Uterus (tissue), 4 donors: ENCODE measurements around the gene CPZ. TPM values are rescaled to one million over a fixed set of nuclear protein-coding genes. Genes with fewer than 3 reads are reported as not detected.

Source experiments
- DNase-seq, 2 donors: peaks; one replicate each; pipeline ENCODE4 v3.0.0-alpha.2; 2019 to 2020
- H3K27ac ChIP-seq, 2 donors: fragments of 200-600 bp; sonication (generic); 1 replicate in 1 of 2; 2 replicates in 1 of 2; pipeline ENCODE4 v1.5.1; 2016 to 2018
- H3K27me3 ChIP-seq, 2 donors: fragments of 200-600 bp; sonication (generic); one replicate each; pipeline ENCODE4 v1.5.1; 2018 to 2019; ENCODE audit warnings: control low read depth in 1 of 2
- H3K36me3 ChIP-seq, 2 donors: fragments of 200-600 bp; sonication (generic); one replicate each; pipeline ENCODE4 v1.5.1; 2019; ENCODE audit warnings: control low read depth in 1 of 2
- H3K4me1 ChIP-seq, 2 donors: fragments of 200-600 bp; sonication (generic); one replicate each; pipeline ENCODE4 v1.5.1; 2018 to 2019; ENCODE audit warnings: control low read depth in 1 of 2
- H3K4me3 ChIP-seq, 2 donors: fragments of 200-600 bp; sonication (generic); 1 replicate in 1 of 2; 2 replicates in 1 of 2; pipeline ENCODE4 v1.5.1; 2018 to 2019; ENCODE audit warnings: mild to moderate bottlenecking in 1 of 2
- H3K9me3 ChIP-seq, 2 donors: fragments of 200-600 bp; sonication (generic); one replicate each; pipeline ENCODE4 v1.5.1; 2019; ENCODE audit warnings: control low read depth in 1 of 2
- POLR2A ChIP-seq, 2 donors: fragments of 450-650 bp; IDR thresholded peaks; one replicate each; pipeline ENCODE4 v1.6.1; 2016; ENCODE audit warnings: antibody characterized with exemption in 2 of 2, mild to moderate bottlenecking in 1 of 2, moderate library complexity in 1 of 2
- intact Hi-C: fragments of 100-400 bp; cut with DNase I; formaldehyde crosslinking; loops from one replicate; pipeline ENCODE4 v1.15.1; 2023; ENCODE audit warnings: low total_unique reads
- total RNA-seq, 4 donors: library from RNA; depleted of rRNA in 3 of 4; stranded (reverse); fragments of >200 nt in 3 of 4; gene quantifications; one replicate each; pipeline versions ENCODE4 v1.1.0 to v1.2.4, GENCODE V29; 2014 to 2023
- TF ChIP-seq, protein P1 (sequence below), 4 experiments: fragments of 200-600 bp in 2 of 4; fragments of 450-650 bp in 2 of 4; sonication (generic) in 2 of 4; IDR thresholded peaks; one replicate each; pipeline ENCODE4 v1.5.1; 2016 to 2019; ENCODE audit warnings: antibody characterized with exemption in 4 of 4, mild to moderate bottlenecking in 2 of 4, moderate library complexity in 1 of 4
- donor health status: DM: yes; HTN: yes; CAD: no.

CPZ gene
- total RNA-seq, 4 donors from 2014 or later = 0.29 to 45.8 (median 5.4) TPM

DNA sequence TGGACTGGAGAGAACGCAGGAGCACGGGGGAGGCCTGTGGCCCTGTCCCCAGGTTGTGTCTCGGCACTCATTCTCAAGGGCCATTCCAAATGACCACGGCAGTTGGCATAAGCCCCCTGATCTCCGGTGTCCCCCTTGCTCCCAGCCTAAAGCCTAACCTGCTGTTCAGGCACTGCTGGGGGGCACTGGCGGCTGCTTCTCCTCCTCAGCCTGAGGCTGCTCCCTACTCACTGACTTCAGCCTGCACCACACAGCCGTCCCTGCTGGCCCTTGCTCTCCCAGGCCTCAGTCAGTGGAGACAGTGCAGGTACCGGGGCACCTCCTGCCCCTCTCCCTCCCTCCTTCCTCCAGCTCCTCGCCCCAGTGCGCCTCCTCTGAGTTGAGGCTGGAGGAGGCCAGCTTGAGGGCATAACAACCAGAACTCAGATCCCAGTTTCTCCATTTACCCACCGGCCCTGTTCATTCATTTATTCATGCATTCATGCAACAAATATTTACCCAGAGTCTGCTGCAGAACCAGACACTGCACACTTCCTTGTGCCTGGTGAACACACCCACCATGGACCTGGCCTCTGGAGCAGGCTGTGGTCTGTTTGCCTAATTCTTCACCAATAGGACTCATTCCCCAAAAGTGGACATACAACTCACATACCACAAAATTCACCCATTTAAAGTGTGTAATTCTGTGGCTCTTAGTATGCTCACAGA is 65.0 kb downstream of the CPZ start:
- Histone ChIP-seq H3K9me3 (no peaks in the 10 kb centered on the region), H3K4me1 (no peaks in the 10 kb centered on the region), H3K4me3 (no peak overlapping the region), H3K27ac (no peak overlapping the region), H3K27me3 (no peaks in the 10 kb centered on the region), H3K36me3 (no peaks in the 10 kb centered on the region)
- intact Hi-C loops = no loop called here
- DNase-seq = no peak
- TF ChIP-seq, protein P1, sequence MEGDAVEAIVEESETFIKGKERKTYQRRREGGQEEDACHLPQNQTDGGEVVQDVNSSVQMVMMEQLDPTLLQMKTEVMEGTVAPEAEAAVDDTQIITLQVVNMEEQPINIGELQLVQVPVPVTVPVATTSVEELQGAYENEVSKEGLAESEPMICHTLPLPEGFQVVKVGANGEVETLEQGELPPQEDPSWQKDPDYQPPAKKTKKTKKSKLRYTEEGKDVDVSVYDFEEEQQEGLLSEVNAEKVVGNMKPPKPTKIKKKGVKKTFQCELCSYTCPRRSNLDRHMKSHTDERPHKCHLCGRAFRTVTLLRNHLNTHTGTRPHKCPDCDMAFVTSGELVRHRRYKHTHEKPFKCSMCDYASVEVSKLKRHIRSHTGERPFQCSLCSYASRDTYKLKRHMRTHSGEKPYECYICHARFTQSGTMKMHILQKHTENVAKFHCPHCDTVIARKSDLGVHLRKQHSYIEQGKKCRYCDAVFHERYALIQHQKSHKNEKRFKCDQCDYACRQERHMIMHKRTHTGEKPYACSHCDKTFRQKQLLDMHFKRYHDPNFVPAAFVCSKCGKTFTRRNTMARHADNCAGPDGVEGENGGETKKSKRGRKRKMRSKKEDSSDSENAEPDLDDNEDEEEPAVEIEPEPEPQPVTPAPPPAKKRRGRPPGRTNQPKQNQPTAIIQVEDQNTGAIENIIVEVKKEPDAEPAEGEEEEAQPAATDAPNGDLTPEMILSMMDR (IDR thresholded peaks at IDR 0.05) = no peak
- no peak for TF ChIP-seq POLR2A (IDR thresholded peaks at IDR 0.05)

GRCh38 chr4:8662776-8663175 is 70.2 kb downstream of the CPZ start:
- DNase-seq = no peak
- no peaks in the 10 kb centered on the region for H3K4me1 ChIP-seq
- intact Hi-C loops = no loop called here
- no peak overlapping the region for H3K4me3 ChIP-seq
- TF ChIP-seq, protein P1 (IDR thresholded peaks at IDR 0.05) = no peak
- no peak for TF ChIP-seq POLR2A (IDR thresholded peaks at IDR 0.05)
- no peaks in the 10 kb centered on the region for H3K9me3 ChIP-seq
- H3K27ac ChIP-seq = no peak overlapping the region
- H3K36me3 ChIP-seq = no peaks in the 10 kb centered on the region
- H3K27me3 ChIP-seq = no peaks in the 10 kb centered on the region

DNA sequence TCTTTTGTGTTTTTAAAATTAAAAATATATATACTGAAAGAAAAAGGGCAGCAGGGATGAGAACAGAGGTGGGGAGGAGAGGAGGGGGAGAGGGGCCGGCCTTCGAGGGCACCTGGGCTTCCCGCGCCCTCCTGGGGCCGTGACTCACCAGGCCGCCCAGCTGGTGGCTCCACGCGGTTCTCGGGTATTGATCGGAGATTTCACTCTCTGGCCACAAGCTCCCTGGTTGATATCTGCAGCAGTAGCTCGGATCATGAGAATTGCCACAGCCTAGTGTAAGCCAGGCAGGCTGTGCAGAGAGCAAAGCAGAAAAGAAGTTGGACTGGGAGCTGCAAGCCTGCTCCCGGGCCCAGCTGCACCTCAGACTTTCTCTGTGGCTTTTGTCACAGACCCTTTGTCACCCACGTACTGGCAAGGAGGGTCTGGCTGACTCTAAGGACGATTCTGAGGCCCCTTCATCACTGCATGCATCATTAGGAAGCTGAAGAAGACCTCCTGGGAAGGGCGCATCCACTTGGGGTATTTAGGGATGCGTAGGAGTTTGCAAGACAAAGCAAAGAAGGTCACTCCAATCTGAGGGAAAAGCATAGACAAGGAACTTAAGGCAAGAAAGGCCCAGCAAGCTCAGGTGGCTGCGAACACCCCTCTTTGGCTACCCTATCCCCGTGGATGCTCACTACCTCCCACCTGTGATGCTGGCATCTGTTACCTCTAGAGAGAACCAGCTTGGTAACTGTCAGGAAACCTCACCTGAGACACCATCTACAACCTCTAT is 71.7 kb downstream of the CPZ start:
- H3K4me3 ChIP-seq = no peak overlapping the region
- no peaks in the 10 kb centered on the region for H3K9me3 ChIP-seq
- TF ChIP-seq, protein P1 (IDR thresholded peaks at IDR 0.05) = no peak
- TF ChIP-seq POLR2A (IDR thresholded peaks at IDR 0.05) = no peak
- no peaks in the 10 kb centered on the region for H3K36me3 ChIP-seq
- intact Hi-C loops = no loop called here
- no peak for DNase-seq
- no peaks in the 10 kb centered on the region for H3K4me1 ChIP-seq
- no peak overlapping the region for H3K27ac ChIP-seq
- H3K27me3 ChIP-seq = peaks cover 0 to 6% of the 10 kb centered on the region in 2 donors

DNA sequence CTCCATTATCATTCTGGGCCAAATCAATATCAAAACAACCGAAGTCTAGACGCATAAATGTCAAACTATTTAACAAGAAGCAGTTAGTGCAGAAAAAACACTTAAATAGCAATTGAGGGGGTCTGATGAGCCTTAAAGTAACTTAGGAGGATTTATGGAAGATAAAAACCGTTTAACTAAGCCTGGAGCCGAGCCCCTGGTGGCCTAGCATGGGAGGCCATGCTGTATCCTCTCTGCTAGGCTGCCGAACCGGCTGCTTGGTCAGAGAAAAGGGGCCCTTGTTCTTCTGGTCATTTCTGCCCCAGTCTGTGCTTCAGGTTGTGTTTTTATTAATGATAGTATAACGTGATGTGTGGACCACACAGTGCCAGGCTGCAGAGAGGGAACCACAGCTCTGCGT is 72.4 kb downstream of the CPZ start:
- TF ChIP-seq, protein P1 (IDR thresholded peaks at IDR 0.05) = no peak
- no peak for DNase-seq
- no peaks in the 10 kb centered on the region for H3K9me3 ChIP-seq
- H3K27ac ChIP-seq = no peak overlapping the region
- no peak overlapping the region for H3K4me3 ChIP-seq
- intact Hi-C loops = no loop called here
- H3K27me3 ChIP-seq = peaks cover 0 to 6% of the 10 kb centered on the region in 2 donors
- H3K36me3 ChIP-seq = no peaks in the 10 kb centered on the region
- no peaks in the 10 kb centered on the region for H3K4me1 ChIP-seq
